H1 (cell line): ENCODE data around the gene CES3. TPM values are rescaled to one million over a fixed set of nuclear protein-coding genes. Genes with fewer than 3 reads are reported as not detected.

ENCODE experiments used
- CTCF ChIA-PET: fragments of 300-600 bp; sonication (Branson Sonifier 250); formaldehyde crosslinking; loops from one replicate; lab custom pipeline; 2021; ENCODE audit not compliant: partially characterized antibody; lab: Charles Lee
- POLR2A ChIA-PET: fragments of 300-600 bp; sonication (Branson Sonifier 250); formaldehyde crosslinking; loops from one replicate; lab custom pipeline; 2021; ENCODE audit warnings: inconsistent platforms; ENCODE audit not compliant: partially characterized antibody; lab: Charles Lee
- DNase-seq, 2 experiments: peaks; one replicate each; pipeline versions ENCODE4 v3.0.0 to v3.0.0-alpha.2; 2010 to 2022; ENCODE audit warnings: low spot score in 2 of 2, low read depth in 1 of 2, mixed read lengths in 1 of 2
- FAIRE-seq: peaks from 2 replicates; lab custom pipeline; 2011; peaks lifted over from hg19 to GRCh38; lab: Jason Lieb, UNC
- H2AFZ ChIP-seq: 2 replicates; pipeline ENCODE4 v1.8.1; 2012; ENCODE audit warnings: low read length, inconsistent platforms
- H2AK5ac ChIP-seq: 2 replicates; pipeline ENCODE4 v1.6.1; 2013; ENCODE audit warnings: low read depth, low read length
- H2BK120ac ChIP-seq: replicated peaks from 2 replicates; pipeline ENCODE3; 2013; ENCODE audit warnings: low read depth, low read length, inconsistent platforms
- H2BK12ac ChIP-seq: 2 replicates; pipeline ENCODE4 v1.6.1; 2013; ENCODE audit warnings: low read depth, low read length
- H2BK15ac ChIP-seq: 2 replicates; pipeline ENCODE4 v1.6.1; 2013; ENCODE audit warnings: low read length
- H2BK20ac ChIP-seq: 2 replicates; pipeline ENCODE4 v1.6.1; 2013; ENCODE audit warnings: low read length
- H2BK5ac ChIP-seq: 2 replicates; pipeline ENCODE4 v1.6.1; 2013; ENCODE audit warnings: low read depth, low read length
- H3K14ac ChIP-seq: 2 replicates; pipeline ENCODE4 v1.6.1; 2013; ENCODE audit warnings: inconsistent platforms; ENCODE audit not compliant: insufficient read length
- H3K18ac ChIP-seq: 2 replicates; pipeline ENCODE4 v1.6.1; 2013; ENCODE audit warnings: low read length; ENCODE audit errors: extremely low read depth
- H3K23ac ChIP-seq: 2 replicates; pipeline ENCODE4 v1.6.1; 2013; ENCODE audit warnings: inconsistent platforms; ENCODE audit not compliant: insufficient read length
- H3K23me2 ChIP-seq: 2 replicates; pipeline ENCODE4 v1.6.1; 2013; ENCODE audit warnings: low read depth, low read length
- H3K27ac ChIP-seq: 2 replicates; pipeline ENCODE4 v1.6.1; 2011; ENCODE audit warnings: low read depth, low read length, inconsistent platforms
- H3K27me3 ChIP-seq, 4 experiments: replicated peaks in 1 of 4; 1 replicate in 1 of 4; 2 replicates in 3 of 4; pipeline versions ENCODE4 v1.6.1 to v1.8.1; 2011 to 2013; ENCODE audit warnings: low read length in 3 of 4, mild to moderate bottlenecking in 3 of 4, inconsistent platforms in 2 of 4, mixed read lengths in 2 of 4, moderate library complexity in 1 of 4; ENCODE audit not compliant: control insufficient read depth in 3 of 4, insufficient read depth in 3 of 4; ENCODE audit errors: extremely low read depth in 1 of 4
- H3K36me3 ChIP-seq, 4 experiments: 2 replicates each; pipeline versions ENCODE4 v1.6.1 to v1.8.1; 2011 to 2013; ENCODE audit warnings: mild to moderate bottlenecking in 4 of 4, low read length in 3 of 4, moderate library complexity in 2 of 4, control low read depth in 1 of 4, inconsistent platforms in 1 of 4; ENCODE audit not compliant: insufficient read depth in 4 of 4, control insufficient read depth in 2 of 4
- H3K4ac ChIP-seq: replicated peaks from 2 replicates; pipeline ENCODE3; 2013; ENCODE audit warnings: low read length, low read depth, mixed read lengths, inconsistent platforms; ENCODE audit not compliant: insufficient read length
- H3K4me1 ChIP-seq, 4 experiments: replicated peaks in 1 of 4; 1 replicate in 1 of 4; 2 replicates in 3 of 4; pipeline versions ENCODE4 v1.6.1 to v1.8.1; 2011 to 2013; ENCODE audit warnings: low read length in 3 of 4, inconsistent platforms in 2 of 4, mixed read lengths in 1 of 4; ENCODE audit not compliant: insufficient read depth in 4 of 4, control insufficient read depth in 3 of 4
- H3K4me2 ChIP-seq, 2 experiments: 2 replicates each; pipeline versions ENCODE4 v1.6.1 to v1.8.1; 2011 to 2013; ENCODE audit warnings: low read depth in 2 of 2, low read length in 2 of 2, control low read depth in 1 of 2, inconsistent platforms in 1 of 2, mild to moderate bottlenecking in 1 of 2; ENCODE audit not compliant: insufficient read depth in 1 of 2
- H3K4me3 ChIP-seq, 4 experiments: fragments of 200-600, 300-600 bp in 1 of 4; sonication (generic), shearing (Covaris generic), sonication (Bioruptor Twin) in 1 of 4; 2 replicates each; pipeline versions ENCODE4 v1.5.1 to v1.8.1; 2011 to 2016; ENCODE audit warnings: low read length in 4 of 4, low read depth in 3 of 4, control low read depth in 2 of 4, inconsistent platforms in 2 of 4, mild to moderate bottlenecking in 2 of 4, mixed read lengths in 1 of 4, moderate library complexity in 1 of 4; ENCODE audit not compliant: insufficient read depth in 2 of 4; ENCODE audit errors: extremely low read depth in 1 of 4
- H3K56ac ChIP-seq: replicated peaks from 2 replicates; pipeline ENCODE3; 2013; ENCODE audit warnings: low read depth, mild to moderate bottlenecking, mixed read lengths, low read length, inconsistent platforms; ENCODE audit not compliant: insufficient read length
- H3K79me1 ChIP-seq: 2 replicates; pipeline ENCODE4 v1.6.1; 2013; ENCODE audit warnings: low read depth, low read length, control low read depth
- H3K79me2 ChIP-seq, 2 experiments: 2 replicates each; pipeline versions ENCODE4 v1.6.1 to v1.8.1; 2012 to 2013; ENCODE audit warnings: low read length in 2 of 2, mild to moderate bottlenecking in 2 of 2, inconsistent platforms in 1 of 2; ENCODE audit not compliant: insufficient read depth in 2 of 2, control insufficient read depth in 1 of 2
- H3K9ac ChIP-seq, 4 experiments: replicated peaks in 1 of 4; 1 replicate in 1 of 4; 2 replicates in 3 of 4; pipeline versions ENCODE4 v1.6.1 to v1.8.1; 2011 to 2013; ENCODE audit warnings: low read depth in 3 of 4, low read length in 3 of 4, control low read depth in 2 of 4, mild to moderate bottlenecking in 2 of 4, moderate library complexity in 2 of 4, inconsistent platforms in 1 of 4; ENCODE audit errors: extremely low read depth in 1 of 4
- H3K9me3 ChIP-seq, 2 experiments: 2 replicates each; pipeline versions ENCODE4 v1.6.1 to v1.8.1; 2012 to 2013; ENCODE audit warnings: mild to moderate bottlenecking in 2 of 2, moderate library complexity in 2 of 2, control low read depth in 1 of 2, inconsistent platforms in 1 of 2, low read depth in 1 of 2, low read length in 1 of 2, mixed read lengths in 1 of 2; ENCODE audit not compliant: insufficient read depth in 2 of 2
- H4K20me1 ChIP-seq, 2 experiments: replicated peaks in 1 of 2; 2 replicates each; pipeline versions ENCODE3 to v1.8.1; 2011 to 2013; ENCODE audit warnings: inconsistent platforms in 2 of 2, low read length in 2 of 2, mild to moderate bottlenecking in 1 of 2; ENCODE audit not compliant: insufficient read depth in 2 of 2, control insufficient read depth in 1 of 2
- H4K5ac ChIP-seq: 2 replicates; pipeline ENCODE4 v1.6.1; 2013; ENCODE audit warnings: low read length, low read depth, mixed read lengths, inconsistent platforms; ENCODE audit not compliant: insufficient read length
- H4K8ac ChIP-seq: 2 replicates; pipeline ENCODE4 v1.8.0; 2013; ENCODE audit warnings: mild to moderate bottlenecking, moderate library complexity, low read length, inconsistent platforms; ENCODE audit not compliant: insufficient read depth; ENCODE audit errors: extremely low read depth
- H4K91ac ChIP-seq: replicated peaks from 2 replicates; pipeline ENCODE3; 2013; ENCODE audit warnings: low read length, mixed read lengths, inconsistent platforms; ENCODE audit not compliant: insufficient read length
- JUN ChIP-seq: IDR thresholded peaks from 2 replicates; pipeline ENCODE4 v1.6.1; 2011; ENCODE audit warnings: low read depth, mild to moderate bottlenecking, improper control_type of control experiment, low read length
- TAF7 ChIP-seq: optimal IDR thresholded peaks from 2 replicates; pipeline ENCODE3; 2011; ENCODE audit warnings: low read depth, mild to moderate bottlenecking, inconsistent platforms, low read length, moderate library complexity, borderline replicate concordance
- TBP ChIP-seq: IDR thresholded peaks from 2 replicates; pipeline ENCODE4 v1.6.1; 2011; ENCODE audit warnings: low read depth, low read length, improper control_type of control experiment
- YY1 ChIP-seq: IDR thresholded peaks from 2 replicates; pipeline ENCODE4 v1.6.1; 2011; ENCODE audit warnings: low read depth, mild to moderate bottlenecking, low read length
- WGBS, 2 experiments: shearing (Covaris generic) in 1 of 2; methylation state at CpG; one replicate each; pipeline versions ENCODE4 v1.1.6 to v1.1.7; 2013 to 2015; ENCODE audit warnings: low lambda C conversion rate in 2 of 2, mixed read lengths in 2 of 2, inconsistent platforms in 1 of 2, low coverage in 1 of 2, missing lambda C conversion rate in 1 of 2; ENCODE audit not compliant: insufficient replicate concordance in 2 of 2, insufficient coverage in 1 of 2, insufficient read length in 1 of 2; ENCODE audit errors: extremely low coverage in 1 of 2, missing lambda C conversion rate in 1 of 2; 5-methylcytosine and 5-hydroxymethylcytosine counted together
- polyA plus RNA-seq, 7 experiments: library from polyadenylated mRNA; depleted of rRNA in 3 of 7; stranded (reverse) in 5 of 7; unstranded in 2 of 7; fragments of >200 nt in 5 of 7; fragments of 200-250 nt in 2 of 7; gene quantifications; 1 replicate in 5 of 7; 2 replicates in 1 of 7; 4 replicates in 1 of 7; pipeline versions ENCODE4 v1.2.1 to v1.2.3, GENCODE V29; 2011 to 2013; ENCODE audit warnings: missing spikeins in 2 of 7, mixed read lengths in 2 of 7
- total RNA-seq: library from RNA; stranded (reverse); fragmentation: NEBNext Ultra II Directional; extraction: Animal tissue kit (Norgen Biotek cat#: 25700); gene quantifications from 2 replicates; pipeline ENCODE4 v1.2.1, GENCODE V29; 2021

The CES3 gene
- total and polyA plus RNA-seq, 2 of the 8 experiments (the other 6 are each of a cell fraction or from before 2014, with no cell fraction given) = 1.6 to 2.2 TPM

- H4K8ac ChIP-seq = peak overlapping the region; percentile 69; the same call in 1 of the 2 replicates
- no peak overlapping the region for H2BK20ac ChIP-seq
- no peaks in the 10 kb centered on the region for H3K79me1 ChIP-seq
- H3K4ac ChIP-seq = no peak overlapping the region
- 94% methylated on average over 3 of the region's 3 CpGs; no CpG with 5 or more reads in 1 of the 2 experiments for WGBS, 2 experiments
- no peaks in the 10 kb centered on the region for H3K36me3 ChIP-seq
- no peaks in the 10 kb centered on the region for H3K79me2 ChIP-seq
- H2BK5ac ChIP-seq = no peak overlapping the region
- no peak overlapping the region for H2AFZ ChIP-seq
- H2BK120ac ChIP-seq = no peak overlapping the region
- no peak overlapping the region for H4K91ac ChIP-seq
- ChIA-PET POLR2A (interaction anchor here (2.0 kb wide), 1 partner anchor 9 kb away, joined by 6 read pairs; no protein-coding TSS in a partner anchor), CTCF (interaction anchor here (0.6 to 9.9 kb wide), 9 partner anchors 20 to 266 kb away, joined by 3 to 164 read pairs (median 4); partner anchors contain the start of genes FBXL8, PHAF1 and TRADD)
- H3K23ac ChIP-seq = no peak overlapping the region
- no peak overlapping the region for H3K27ac ChIP-seq
- no peak overlapping the region for H2AK5ac ChIP-seq
- H3K4me2 ChIP-seq = no peak overlapping the region
- H2BK15ac ChIP-seq = no peak overlapping the region
- no peak overlapping the region for H3K14ac ChIP-seq
- H3K9ac ChIP-seq = no peak overlapping the region
- no peak overlapping the region for H2BK12ac ChIP-seq
- no peaks in the 10 kb centered on the region for H4K20me1 ChIP-seq
- H3K4me3 ChIP-seq = no peak overlapping the region
- no peak overlapping the region for H3K18ac ChIP-seq
- H4K5ac ChIP-seq = no peak overlapping the region
- no peak overlapping the region for H3K56ac ChIP-seq
- no peaks in the 10 kb centered on the region for H3K23me2 ChIP-seq
- DNase-seq (no peak), FAIRE-seq (no peak)
- no peaks in the 10 kb centered on the region; a peak in 1 of 7 replicates for H3K4me1 ChIP-seq
- H3K9me3 ChIP-seq = no peaks in the 10 kb centered on the region
- H3K27me3 ChIP-seq = peaks cover 0 to 4% (median 1%) of the 10 kb centered on the region in 4 experiments; a peak in 3 of 7 replicates
- TF ChIP-seq JUN (no peak), TAF7 (no peak), TBP (no peak), YY1 (no peak)
Measured at GRCh38 chr16:67021321-67021720, 60.3 kb downstream of the CES3 start.
